SK-MEL-5 (cell line): ENCODE results near the gene POLR1D. TPM values are rescaled to one million over a fixed set of nuclear protein-coding genes. Genes with fewer than 3 reads are reported as not detected.

Source experiments
- DNase-seq: peaks from one replicate; pipeline ENCODE4 v3.0.0-alpha.2; 2016; ENCODE audit warnings: low read depth, low spot score
- in situ Hi-C: cut with HindIII; loops from 2 replicates; pipeline ENCODE4 v1.10.0; 2016; ENCODE audit warnings: low sequenced_read_pairs, high pct_unique_total_duplicates, low pct_unique_long_range_greater_than_20kb
- total RNA-seq: library from RNA; depleted of rRNA; stranded (reverse); fragments of >200 nt; shearing (Covaris generic); gene quantifications from 2 replicates; pipeline ENCODE4 v1.2.3, GENCODE V29; 2014

POLR1D gene
- total RNA-seq, 1 experiment from 2014 or later = 205 TPM

DNA sequence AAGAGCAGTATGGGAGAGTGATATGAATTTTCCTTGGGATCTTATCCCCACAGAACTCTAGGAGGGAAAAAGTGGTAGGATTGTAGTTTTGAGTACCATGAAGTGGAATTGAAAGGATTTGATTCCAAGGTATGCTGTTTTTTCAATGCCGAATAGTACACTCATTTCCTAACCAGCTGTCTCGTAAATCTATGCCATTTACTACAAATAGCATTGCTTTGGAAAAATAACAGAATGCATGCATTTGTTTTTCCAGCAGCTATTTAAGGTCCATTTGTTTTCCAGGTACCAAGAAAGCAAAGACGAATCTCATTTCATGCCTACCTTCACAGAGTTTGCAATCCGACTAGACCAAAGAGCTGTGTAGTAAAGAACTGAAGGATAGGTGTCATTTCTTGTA, 10.5 kb downstream of the POLR1D start:
- DNase-seq = no peak
- in situ Hi-C loops = no loop called here

DNA sequence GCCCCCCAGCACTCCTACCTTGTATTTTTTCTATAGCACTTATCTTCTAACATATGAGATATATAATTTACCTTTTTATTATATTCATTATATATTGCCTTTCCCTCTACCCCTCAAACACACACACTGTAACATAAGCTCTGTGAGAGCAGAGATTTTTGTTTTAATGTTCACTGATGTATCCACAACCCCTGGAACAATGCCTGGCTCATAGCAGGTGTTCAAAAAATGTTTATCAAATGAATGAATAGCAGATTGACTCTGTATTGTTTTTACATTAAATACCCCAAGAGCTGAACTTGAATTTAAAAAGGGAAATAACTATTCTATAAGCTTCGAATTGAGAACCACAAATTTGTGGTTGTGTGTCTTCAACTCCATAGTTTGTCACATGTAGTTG, 11.0 kb downstream of the POLR1D start:
- in situ Hi-C loops = no loop called here
- no peak for DNase-seq

DNA sequence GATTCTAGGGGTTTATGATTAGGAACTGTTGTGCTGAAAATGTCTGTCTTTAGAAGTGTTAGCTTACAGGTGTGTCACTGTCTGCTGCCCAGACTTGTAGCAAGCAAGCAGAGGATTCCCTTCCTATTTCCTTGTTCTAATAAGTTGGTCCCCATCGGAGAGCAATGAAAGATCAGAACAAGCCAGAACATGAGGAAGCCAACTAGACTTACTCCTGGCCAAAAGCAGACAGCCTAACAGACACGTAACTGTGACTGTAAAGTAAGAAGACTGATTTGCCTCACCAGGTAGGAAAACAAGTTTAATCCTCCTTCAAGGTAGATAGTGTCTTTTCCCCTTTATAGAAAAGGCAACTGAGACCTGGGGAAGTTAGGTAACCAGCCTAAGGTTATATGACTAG, 12.5 kb downstream of the POLR1D start:
- in situ Hi-C loops = no loop called here
- no peak for DNase-seq

DNA sequence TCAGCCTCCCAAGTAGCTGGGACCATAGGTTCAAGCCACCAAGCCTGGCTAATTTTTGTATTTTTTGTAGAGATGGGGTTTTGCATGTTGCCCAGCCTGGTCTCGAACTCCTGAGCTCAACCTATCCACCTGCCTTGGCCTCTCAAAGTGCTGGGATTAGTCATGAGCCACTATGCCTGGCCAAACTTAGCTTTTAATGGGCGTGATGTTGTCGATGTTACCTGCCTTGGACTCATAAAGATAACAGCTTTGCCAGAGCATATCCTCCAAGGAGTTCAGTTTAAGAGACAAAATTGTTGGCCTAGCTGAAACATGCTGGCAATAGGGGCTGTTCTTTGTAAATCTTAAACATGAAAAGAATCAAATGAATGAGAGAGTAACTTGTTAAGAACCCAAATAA, 13.1 kb downstream of the POLR1D start:
- in situ Hi-C loops = no loop called here
- no peak for DNase-seq

DNA sequence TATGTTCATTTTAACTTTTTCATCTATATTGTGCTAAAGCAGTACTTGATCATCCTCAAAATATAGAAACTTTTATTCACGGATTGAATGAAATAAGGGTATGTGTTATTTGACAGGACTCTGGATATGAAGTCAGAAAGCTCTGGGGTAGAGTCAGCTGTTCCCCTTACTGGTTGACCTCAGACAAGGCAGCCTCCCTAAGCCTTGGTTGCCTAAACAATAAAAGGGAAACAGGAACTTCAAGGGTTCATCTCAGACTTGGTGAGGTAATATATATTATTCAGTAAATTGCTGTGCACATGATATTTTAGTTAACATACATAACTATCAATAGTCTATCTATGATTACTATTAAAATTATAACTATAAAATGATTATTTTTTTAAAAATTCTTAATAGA, 13.6 kb downstream of the POLR1D start:
- in situ Hi-C loops = no loop called here
- no peak for DNase-seq

DNA sequence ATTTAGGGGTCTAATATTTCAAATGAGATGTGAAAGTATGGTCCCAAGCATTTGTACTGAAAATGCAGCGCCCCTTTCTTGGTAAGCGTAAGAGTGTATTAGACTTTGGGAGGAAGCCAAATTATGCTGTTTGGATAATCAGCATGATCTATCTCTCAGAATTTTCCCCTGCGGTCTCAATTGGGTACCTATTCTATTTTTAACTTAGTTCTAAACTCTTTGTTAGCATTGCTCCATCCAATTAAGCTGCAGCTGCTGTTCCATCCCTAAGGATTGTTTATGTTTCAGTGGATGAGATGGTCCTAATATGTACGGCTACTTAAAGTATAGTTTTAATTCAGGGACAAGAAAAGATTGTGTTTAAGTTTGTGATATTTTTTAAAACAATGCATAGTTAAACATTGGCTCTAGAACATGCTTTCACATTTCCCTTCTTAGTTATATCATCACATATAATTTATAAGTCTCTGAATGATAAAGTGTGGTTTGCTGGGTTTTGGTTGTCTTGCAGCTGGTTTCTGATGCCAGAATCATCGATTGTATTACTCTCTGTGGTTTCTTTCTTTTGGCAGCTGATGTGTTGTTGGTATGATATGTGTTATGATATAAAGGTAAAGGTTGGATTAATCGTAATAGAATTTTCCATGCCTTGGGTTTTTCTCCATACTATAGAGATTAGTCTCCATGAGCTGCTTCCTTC, 15.0 kb downstream of the POLR1D start:
- in situ Hi-C loops = no loop called here
- no peak for DNase-seq

DNA sequence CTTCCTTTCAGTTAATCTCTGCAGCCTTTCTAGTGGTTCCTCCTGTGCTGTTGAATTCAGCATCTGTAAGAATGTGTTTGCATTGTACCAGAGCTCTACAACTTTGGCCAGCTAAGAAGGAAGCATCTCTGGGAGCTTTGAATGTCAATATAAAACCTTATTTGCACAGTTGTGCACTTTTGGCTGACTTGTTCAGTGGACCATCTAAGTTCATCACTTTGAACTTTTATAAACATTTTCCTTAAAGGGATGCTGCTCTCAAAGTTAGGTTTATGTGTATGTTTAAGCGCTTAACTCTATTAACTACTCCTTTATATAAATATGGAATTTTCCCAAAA, 15.6 kb downstream of the POLR1D start:
- in situ Hi-C loops = no loop called here
- DNase-seq = no peak

DNA sequence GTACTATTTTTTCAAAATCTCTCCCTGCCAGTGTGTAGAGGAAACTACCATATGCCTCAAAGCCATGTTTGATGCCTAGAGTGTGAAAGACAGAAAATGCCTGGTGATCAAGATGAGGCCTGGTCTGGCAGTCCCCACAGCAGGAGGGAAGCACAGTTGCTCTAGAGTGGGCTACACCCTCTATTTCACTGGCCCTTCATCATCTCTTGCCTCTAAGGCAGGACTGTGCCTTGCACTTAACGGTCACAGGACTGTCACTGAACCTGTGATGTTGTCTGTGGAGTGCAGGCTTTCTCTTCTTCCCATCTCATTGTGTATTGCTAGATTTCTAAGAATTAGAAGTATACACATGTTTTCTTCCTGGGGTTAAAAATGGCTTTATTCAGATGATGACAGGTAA, 16.3 kb downstream of the POLR1D start:
- DNase-seq = no peak
- in situ Hi-C loops = no loop called here

DNA sequence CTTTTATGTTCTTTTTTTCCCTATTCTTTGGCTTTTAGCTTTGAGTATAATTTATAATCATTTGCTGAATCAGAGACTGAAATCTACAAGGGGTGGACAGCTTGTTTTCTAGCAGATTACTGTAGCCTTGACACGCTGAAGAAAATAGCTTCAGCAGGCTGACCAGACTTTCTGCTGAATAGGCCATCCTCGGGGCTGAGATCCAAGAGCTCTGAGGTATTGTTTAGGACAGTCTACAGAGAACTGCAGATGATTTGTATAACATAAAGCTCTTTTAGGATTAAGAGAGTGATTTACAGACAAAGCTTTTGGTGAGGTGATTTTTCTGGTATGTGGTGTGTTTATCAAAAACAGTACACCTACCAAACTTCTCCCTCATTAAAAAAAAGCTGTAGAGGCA, 16.8 kb downstream of the POLR1D start:
- in situ Hi-C loops = no loop called here
- no peak for DNase-seq

DNA sequence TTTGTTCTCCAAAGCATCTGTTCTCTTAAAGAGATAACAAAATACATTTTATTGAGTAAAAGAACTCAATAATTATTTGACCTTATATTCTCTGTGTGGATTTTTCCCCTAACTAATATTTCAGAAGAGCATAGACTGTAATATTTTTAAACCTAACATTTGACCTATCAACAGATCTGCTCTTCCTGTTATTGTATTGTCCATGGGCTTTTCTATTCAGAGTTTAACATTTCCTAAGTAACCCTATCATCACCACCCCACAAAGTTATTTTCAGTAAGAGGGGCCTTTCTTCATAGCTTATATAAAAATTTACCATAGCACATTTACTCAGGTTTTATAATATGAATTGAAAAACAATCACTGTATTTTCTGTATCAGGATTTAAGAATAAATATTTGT, 17.5 kb downstream of the POLR1D start:
- no peak for DNase-seq
- in situ Hi-C loops = no loop called here

DNA sequence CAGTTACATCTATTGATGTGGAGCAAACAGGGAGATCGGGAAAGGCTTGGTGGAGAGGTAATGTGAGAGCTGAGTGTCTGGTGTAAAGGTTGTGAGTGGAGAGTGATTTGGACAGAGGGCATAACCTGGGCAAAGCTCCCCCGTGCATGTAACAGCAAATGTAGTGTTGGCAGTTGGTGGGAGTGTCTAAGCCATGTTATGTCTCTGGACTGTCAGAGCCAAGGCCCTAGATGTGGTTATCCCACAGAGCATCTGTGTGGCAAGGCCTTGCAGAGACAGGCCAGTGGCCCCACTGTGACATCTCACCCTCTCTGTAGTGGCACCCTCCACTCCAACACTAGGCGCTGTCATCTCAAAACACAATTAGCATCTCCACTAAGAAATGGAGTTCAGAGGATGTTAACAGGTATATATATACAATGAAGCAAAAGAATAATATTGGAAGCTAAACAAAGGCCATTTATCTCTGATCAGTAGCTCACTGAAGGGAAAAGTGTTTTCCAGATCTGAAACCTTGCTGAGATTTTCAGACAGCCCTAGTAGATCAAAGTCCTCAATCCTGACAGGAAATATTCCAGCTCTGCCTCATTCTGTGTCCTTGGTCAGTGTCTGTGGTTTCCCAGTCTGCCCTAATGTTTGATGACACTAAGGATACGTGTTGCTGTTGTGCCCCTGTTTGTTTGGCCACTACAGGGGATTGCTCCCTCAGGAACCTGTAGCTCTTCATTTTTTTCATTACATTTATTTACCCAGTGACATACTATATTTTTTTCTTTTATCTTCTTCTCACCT, 20.2 kb downstream of the POLR1D start:
- in situ Hi-C loops = no loop called here
- no peak for DNase-seq

DNA sequence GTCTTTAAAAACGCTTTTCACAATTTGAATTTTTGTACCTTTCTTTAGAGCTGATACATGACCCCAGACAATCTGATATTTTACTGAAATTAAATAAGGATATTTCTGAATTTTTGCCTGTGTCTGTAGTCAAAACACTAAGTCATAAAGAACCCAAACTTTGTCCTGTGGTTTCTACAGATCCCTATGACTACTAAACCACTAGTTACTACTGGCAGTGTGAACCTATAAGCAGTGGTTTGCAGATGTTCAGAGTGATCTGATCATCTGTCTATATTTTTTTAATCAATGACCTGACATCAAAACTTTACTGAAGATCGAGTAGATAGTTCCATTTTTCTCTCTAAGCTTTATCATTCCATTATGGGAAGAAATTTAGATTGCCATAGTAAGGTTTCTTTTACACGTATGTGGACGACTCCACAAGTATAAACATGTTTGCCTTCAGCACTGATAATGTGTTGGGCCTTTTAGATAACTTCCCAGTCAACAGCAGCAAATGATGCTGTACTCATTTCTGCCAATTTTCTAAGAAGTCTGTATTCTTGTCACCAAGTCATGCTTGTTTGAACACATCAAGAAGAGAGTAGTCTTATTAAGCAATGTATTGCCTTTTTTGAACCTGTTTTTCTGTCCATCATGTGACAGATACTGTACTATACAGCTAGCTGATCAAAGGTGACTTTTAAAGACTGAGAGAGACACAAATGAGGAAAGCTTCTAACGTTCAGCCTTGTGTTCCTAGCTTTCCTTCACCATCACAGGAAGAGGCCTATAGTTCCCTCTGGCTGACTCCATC, 21.8 kb downstream of the POLR1D start:
- in situ Hi-C loops = no loop called here
- DNase-seq = no peak

DNA sequence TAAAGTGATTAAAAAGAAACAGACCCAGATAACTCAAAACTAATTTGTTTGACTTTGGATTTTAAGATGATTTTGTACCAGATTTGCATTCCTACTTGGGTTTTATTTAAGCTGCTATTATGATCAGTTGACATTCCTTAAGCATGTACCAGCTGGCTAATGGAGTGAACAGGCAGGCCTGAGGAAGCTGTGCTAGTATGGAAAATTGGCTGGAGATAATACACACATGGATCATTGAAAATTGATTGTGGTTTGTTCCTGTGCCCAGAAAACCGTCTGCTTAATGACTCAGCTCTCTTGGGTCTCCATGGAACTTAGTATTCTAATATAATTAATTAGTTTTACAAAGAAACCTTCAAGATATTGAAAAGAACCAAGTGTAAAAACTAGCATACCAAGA, 22.6 kb downstream of the POLR1D start:
- in situ Hi-C loops = no loop called here
- DNase-seq = no peak

DNA sequence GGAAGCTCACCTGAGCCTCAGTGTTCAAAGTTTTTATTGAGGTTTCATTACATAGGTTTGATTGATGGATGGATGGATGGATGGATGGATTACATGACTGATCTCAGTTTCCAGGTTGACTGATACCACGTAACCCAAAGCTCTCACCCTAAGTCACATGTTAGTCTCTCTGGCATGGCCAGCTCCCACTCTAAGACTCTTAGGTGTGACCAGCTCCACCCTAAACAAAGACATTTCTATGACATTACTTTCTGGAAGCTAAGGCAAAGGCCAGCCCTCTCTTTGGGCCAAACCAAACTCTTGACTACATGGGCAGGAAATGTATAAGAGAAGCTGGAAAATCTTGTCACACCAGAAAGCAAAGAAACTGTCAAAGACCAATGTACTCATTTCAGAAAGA, 28.6 kb downstream of the POLR1D start:
- no peak for DNase-seq

DNA sequence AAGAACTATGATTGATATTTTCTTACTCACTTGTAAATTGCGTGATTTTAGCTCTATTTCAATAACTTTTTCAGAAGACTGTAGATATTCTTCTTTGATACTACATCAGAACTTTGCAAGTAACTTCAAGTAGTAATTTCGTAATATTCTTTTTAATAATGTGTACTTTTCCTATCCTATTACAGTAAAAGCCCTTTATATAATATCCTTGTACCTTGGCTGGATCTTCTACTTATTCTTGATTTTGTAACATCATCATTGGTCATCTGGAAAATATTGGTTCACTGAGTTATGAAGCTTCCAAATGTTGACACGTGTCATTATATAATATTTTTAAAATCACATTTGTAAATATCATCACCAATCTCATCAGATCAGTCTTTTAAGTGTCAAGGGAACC, 32.4 kb downstream of the POLR1D start:
- in situ Hi-C loops = no loop called here
- DNase-seq = no peak

More for the DNA sequence above, 28.6 kb downstream of the POLR1D start:
- in situ Hi-C loops = no loop called here

DNA sequence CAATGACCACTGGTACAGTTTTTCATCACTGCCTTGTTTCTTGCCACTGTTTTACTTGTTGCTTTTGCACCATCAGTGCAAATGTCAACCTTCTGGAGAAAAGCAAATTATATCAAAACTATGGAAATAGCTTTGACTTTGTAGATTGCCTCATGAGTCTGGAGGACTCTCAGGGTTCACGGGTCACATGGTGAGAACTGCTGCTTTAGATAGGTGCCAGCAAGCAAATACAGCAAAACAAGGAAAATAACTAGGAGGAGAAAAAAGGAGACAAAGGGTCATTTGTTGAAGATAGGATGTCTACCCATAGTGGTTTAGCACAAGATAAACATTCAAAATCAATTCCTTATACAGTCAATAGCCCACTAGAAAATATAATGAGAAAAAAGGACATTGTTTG, 33.1 kb downstream of the POLR1D start:
- DNase-seq = peak; percentile 24
- in situ Hi-C loops = no loop called here

DNA sequence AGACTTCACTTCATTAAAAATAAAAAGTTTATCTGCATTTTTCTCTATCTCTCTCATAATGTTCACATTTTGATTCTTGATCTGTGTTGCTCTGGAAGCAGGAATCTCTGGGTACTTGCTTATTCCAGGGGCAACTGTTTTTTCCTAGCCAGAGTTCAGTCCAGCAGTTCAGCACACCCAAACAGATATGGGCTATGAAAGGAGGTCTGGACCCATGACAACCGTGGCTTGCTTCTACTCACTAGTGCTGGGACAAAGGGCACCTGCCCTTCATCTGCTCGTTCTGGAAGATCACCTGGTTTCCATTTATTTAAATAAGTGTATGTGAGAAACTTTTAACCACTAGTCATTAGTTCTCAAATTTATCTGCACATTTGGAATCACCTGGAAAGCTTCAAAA, 36.0 kb downstream of the POLR1D start:
- in situ Hi-C loops = no loop called here
- no peak for DNase-seq

DNA sequence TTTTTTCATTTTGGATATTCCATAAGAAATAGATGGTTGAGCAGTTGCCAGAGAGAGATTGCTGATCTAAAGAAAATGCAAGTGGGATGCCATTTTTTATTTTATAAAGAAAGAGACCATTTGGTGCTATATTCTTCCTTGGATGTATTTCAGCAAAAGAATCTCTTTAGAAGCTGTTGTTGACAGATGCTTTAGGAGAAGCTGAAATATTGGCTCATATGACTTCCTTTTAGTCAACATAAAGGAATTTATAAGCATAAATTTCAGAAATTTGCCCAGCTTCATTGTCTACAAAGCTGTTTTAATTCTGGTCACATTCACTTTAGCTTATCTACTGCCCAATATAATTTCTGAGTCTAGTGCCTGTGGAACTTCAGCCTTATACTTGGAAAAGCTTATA, 36.9 kb downstream of the POLR1D start:
- in situ Hi-C loops = no loop called here
- no peak for DNase-seq
